Measurements from ENCODE around the gene PTPN4.

PTPN4 gene

DNA sequence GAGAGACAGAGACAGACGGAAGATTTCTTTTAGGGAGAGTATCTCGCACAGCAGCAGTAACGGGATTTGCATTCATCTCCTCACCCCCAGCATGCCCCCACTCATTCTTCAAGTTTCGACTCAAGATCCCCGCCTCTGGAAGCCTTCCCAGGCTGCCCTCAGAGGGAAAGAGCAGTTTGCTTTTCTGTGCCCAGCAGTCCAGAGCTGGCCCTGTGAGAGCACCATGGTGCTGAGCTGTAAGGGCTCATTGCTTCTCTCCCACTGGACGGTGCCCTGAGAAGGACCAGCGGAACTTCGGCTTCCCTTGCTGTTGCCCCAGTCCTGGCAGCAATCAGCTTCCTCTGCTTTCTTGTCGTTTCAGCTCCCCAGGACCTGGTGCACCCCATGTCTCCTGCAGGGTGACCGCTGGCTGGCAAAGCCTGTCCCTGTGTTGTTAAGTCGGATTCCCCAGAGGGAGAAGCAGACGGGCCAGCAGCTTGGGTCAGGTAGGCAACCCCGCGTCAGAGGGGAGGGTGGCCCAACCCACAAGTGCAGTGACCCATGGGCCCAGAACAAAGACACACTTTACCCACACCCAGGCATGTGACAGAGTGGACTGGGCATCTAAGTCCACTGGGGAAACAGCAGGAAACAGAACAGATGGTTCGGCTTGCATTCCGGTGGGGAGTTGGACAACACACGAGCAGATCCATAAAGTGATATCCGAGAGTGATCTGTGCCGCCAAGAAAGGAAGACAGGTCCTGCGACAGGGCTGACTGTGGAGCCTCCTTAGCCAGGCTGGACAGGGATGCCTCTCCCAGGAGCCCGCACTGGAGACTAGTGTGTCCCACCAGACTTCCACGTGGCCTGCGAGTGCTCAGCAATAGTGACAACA is 44.1 kb upstream of the PTPN4 start:
- ChIA-PET CTCF (interaction anchor here (2.0 kb wide), 1 partner anchor 111 kb away, joined by 4 read pairs; no protein-coding TSS in a partner anchor), POLR2A (no interaction called here)
- H3K4me3 ChIP-seq (ENCODE audit: control insufficient read depth in 1 of 7, extremely low read depth in 1 of 7, insufficient read depth in 4 of 7, low read depth in 2 of 7, low read length in 6 of 7), result no peak overlapping the region
- 94% methylated on average over 22 of the region's 23 CpGs for WGBS (ENCODE audit: insufficient coverage)
- no peak for DNase-seq
- no peaks in the 10 kb centered on the region for H3K9me3 ChIP-seq (ENCODE audit: control extremely low read depth in 1 of 5, control insufficient read depth in 4 of 5, insufficient read depth in 2 of 5, low read depth in 1 of 5, low read length in 4 of 5)
- no peak overlapping the region for H3K27ac ChIP-seq (ENCODE audit: insufficient read depth in 1 of 2, low read depth in 1 of 2, low read length in 2 of 2, poor library complexity in 1 of 2, severe bottlenecking in 2 of 2)
- H3K4me1 ChIP-seq (ENCODE audit: control extremely low read depth in 1 of 4, control insufficient read depth in 4 of 4, insufficient read depth in 4 of 4, low read length in 3 of 4), result no peaks in the 10 kb centered on the region
- peaks cover 0 to 11% (median 0%) of the 10 kb centered on the region in 5 experiments for H3K27me3 ChIP-seq (replicated peaks in 2 of 5; ENCODE audit: control insufficient read depth in 4 of 5, insufficient read depth in 5 of 5, low read length in 4 of 5)
- H3K36me3 ChIP-seq (ENCODE audit: control insufficient read depth in 4 of 4, insufficient read depth in 4 of 4, low read length in 3 of 4), result no peaks in the 10 kb centered on the region

DNA sequence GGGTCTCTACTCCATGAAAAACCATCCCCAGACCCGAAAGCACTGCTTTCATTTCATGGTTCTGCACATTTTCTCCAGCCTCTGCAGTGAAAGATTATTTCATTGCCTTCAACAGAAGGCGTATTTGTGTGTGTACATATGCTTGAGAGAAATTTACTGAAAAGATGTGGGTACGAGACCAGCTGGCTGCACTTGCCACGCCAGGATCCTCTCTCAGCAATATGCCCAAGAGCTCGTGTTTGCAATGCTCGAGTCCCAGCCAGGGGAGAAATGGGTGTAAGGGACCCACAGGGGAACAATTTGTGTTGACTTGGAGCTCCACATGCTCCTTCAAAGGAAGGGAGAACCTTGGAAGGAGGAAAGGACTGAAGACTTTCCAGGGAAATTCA is 43.4 kb upstream of the PTPN4 start:
- no peaks in the 10 kb centered on the region for H3K36me3 ChIP-seq (ENCODE audit: control insufficient read depth in 4 of 4, insufficient read depth in 4 of 4, low read length in 3 of 4)
- no peak overlapping the region for H3K27ac ChIP-seq (ENCODE audit: insufficient read depth in 1 of 2, low read depth in 1 of 2, low read length in 2 of 2, poor library complexity in 1 of 2, severe bottlenecking in 2 of 2)
- peaks cover 0 to 6% (median 0%) of the 10 kb centered on the region in 5 experiments for H3K9me3 ChIP-seq (ENCODE audit: control extremely low read depth in 1 of 5, control insufficient read depth in 4 of 5, insufficient read depth in 2 of 5, low read depth in 1 of 5, low read length in 4 of 5)
- 97% methylated on average over 6 of the region's 6 CpGs for whole genome bisulfite sequencing (ENCODE audit: insufficient coverage)
- no peaks in the 10 kb centered on the region for H3K4me1 ChIP-seq (ENCODE audit: control extremely low read depth in 1 of 4, control insufficient read depth in 4 of 4, insufficient read depth in 4 of 4, low read length in 3 of 4)
- ChIA-PET POLR2A (no interaction called here), CTCF (no interaction called here)
- peaks cover 0 to 11% (median 0%) of the 10 kb centered on the region in 5 experiments for H3K27me3 ChIP-seq (replicated peaks in 2 of 5; ENCODE audit: control insufficient read depth in 4 of 5, insufficient read depth in 5 of 5, low read length in 4 of 5)
- no peak overlapping the region for H3K4me3 ChIP-seq (ENCODE audit: control insufficient read depth in 1 of 7, extremely low read depth in 1 of 7, insufficient read depth in 4 of 7, low read depth in 2 of 7, low read length in 6 of 7)
- DNase-seq, result no peak

GRCh38 chr2:119718501-119719260 is 41.0 kb upstream of the PTPN4 start:
- 94% methylated on average over 7 of the region's 12 CpGs for WGBS (ENCODE audit: insufficient coverage)
- Histone ChIP-seq H3K4me3 (ENCODE audit: control insufficient read depth in 1 of 7, extremely low read depth in 1 of 7, insufficient read depth in 4 of 7, low read depth in 2 of 7, low read length in 6 of 7) (no peak overlapping the region), H3K27ac (ENCODE audit: insufficient read depth in 1 of 2, low read depth in 1 of 2, low read length in 2 of 2, poor library complexity in 1 of 2, severe bottlenecking in 2 of 2) (no peak overlapping the region), H3K36me3 (ENCODE audit: control insufficient read depth in 4 of 4, insufficient read depth in 4 of 4, low read length in 3 of 4) (no peaks in the 10 kb centered on the region), H3K4me1 (ENCODE audit: control extremely low read depth in 1 of 4, control insufficient read depth in 4 of 4, insufficient read depth in 4 of 4, low read length in 3 of 4) (no peaks in the 10 kb centered on the region), H3K27me3 (replicated peaks in 2 of 5; ENCODE audit: control insufficient read depth in 4 of 5, insufficient read depth in 5 of 5, low read length in 4 of 5) (peaks cover 0 to 13% (median 0%) of the 10 kb centered on the region in 5 experiments), H3K9me3 (ENCODE audit: control extremely low read depth in 1 of 5, control insufficient read depth in 4 of 5, insufficient read depth in 2 of 5, low read depth in 1 of 5, low read length in 4 of 5) (peaks cover 0 to 8% (median 0%) of the 10 kb centered on the region in 5 experiments)
- DNase-seq, result no peak
- CTCF ChIA-PET, result interaction anchor here (0.5 to 1.9 kb wide), 4 partner anchors 10 to 106 kb away, joined by 3 to 7 read pairs (median 3); no protein-coding TSS in a partner anchor
- POLR2A ChIA-PET, result no interaction called here

DNA sequence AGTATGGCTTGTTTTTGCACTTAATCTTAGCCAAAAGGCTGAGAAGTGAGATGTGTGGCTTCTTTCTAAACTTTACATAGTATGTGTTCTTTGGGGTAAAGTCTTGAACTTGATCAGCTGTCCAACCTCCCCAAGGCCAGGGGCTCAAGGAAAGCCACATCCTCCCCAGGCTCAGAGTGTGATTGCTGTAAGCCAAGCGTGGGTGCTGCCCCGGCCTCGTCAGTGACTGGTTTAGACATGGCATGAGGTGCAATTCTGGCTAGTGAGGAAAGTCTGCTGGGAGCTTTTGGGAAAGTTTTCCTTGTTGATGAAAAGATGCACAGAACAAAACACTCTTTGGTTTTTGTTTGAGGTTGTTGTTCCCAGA is 40.5 kb upstream of the PTPN4 start:
- Histone ChIP-seq H3K27me3 (replicated peaks in 2 of 5; ENCODE audit: control insufficient read depth in 4 of 5, insufficient read depth in 5 of 5, low read length in 4 of 5) (peaks cover 0 to 13% (median 0%) of the 10 kb centered on the region in 5 experiments), H3K27ac (ENCODE audit: insufficient read depth in 1 of 2, low read depth in 1 of 2, low read length in 2 of 2, poor library complexity in 1 of 2, severe bottlenecking in 2 of 2) (no peak overlapping the region), H3K36me3 (ENCODE audit: control insufficient read depth in 4 of 4, insufficient read depth in 4 of 4, low read length in 3 of 4) (no peaks in the 10 kb centered on the region), H3K9me3 (ENCODE audit: control extremely low read depth in 1 of 5, control insufficient read depth in 4 of 5, insufficient read depth in 2 of 5, low read depth in 1 of 5, low read length in 4 of 5) (peaks cover 0 to 8% (median 0%) of the 10 kb centered on the region in 5 experiments), H3K4me1 (ENCODE audit: control extremely low read depth in 1 of 4, control insufficient read depth in 4 of 4, insufficient read depth in 4 of 4, low read length in 3 of 4) (no peaks in the 10 kb centered on the region), H3K4me3 (ENCODE audit: control insufficient read depth in 1 of 7, extremely low read depth in 1 of 7, insufficient read depth in 4 of 7, low read depth in 2 of 7, low read length in 6 of 7) (no peak overlapping the region)
- no peak for DNase-seq
- 100% methylated on average over 3 of the region's 3 CpGs for WGBS (ENCODE audit: insufficient coverage)
- ChIA-PET CTCF (interaction anchor here (1.0 to 1.9 kb wide), 2 partner anchors 16 to 105 kb away, joined by 3 to 7 read pairs; no protein-coding TSS in a partner anchor), POLR2A (no interaction called here)

GRCh38 chr2:119721043-119721442 is 38.7 kb upstream of the PTPN4 start:
- H3K4me3 ChIP-seq (ENCODE audit: control insufficient read depth in 1 of 7, extremely low read depth in 1 of 7, insufficient read depth in 4 of 7, low read depth in 2 of 7, low read length in 6 of 7), result no peak overlapping the region
- ChIA-PET POLR2A (interaction anchor here (0.6 kb wide), 1 partner anchor 142 kb away, joined by 3 read pairs; no protein-coding TSS in a partner anchor), CTCF (interaction anchor here (0.8 to 2.1 kb wide), 3 partner anchors 8 to 455 kb away, joined by 3 to 5 read pairs (median 4); no protein-coding TSS in a partner anchor)
- no peak for DNase-seq
- WGBS (ENCODE audit: insufficient coverage), result 86% methylated on average over 1 of the region's 1 CpG
- H3K27me3 ChIP-seq (replicated peaks in 2 of 5; ENCODE audit: control insufficient read depth in 4 of 5, insufficient read depth in 5 of 5, low read length in 4 of 5), result peaks cover 0 to 18% (median 0%) of the 10 kb centered on the region in 5 experiments
- H3K9me3 ChIP-seq (ENCODE audit: control extremely low read depth in 1 of 5, control insufficient read depth in 4 of 5, insufficient read depth in 2 of 5, low read depth in 1 of 5, low read length in 4 of 5), result peaks cover 0 to 8% (median 0%) of the 10 kb centered on the region in 5 experiments
- H3K4me1 ChIP-seq (ENCODE audit: control extremely low read depth in 1 of 4, control insufficient read depth in 4 of 4, insufficient read depth in 4 of 4, low read length in 3 of 4), result no peaks in the 10 kb centered on the region
- no peak overlapping the region for H3K27ac ChIP-seq (ENCODE audit: insufficient read depth in 1 of 2, low read depth in 1 of 2, low read length in 2 of 2, poor library complexity in 1 of 2, severe bottlenecking in 2 of 2)
- H3K36me3 ChIP-seq (ENCODE audit: control insufficient read depth in 4 of 4, insufficient read depth in 4 of 4, low read length in 3 of 4), result no peaks in the 10 kb centered on the region

GRCh38 chr2:119721462-119721861 is 38.3 kb upstream of the PTPN4 start:
- Histone ChIP-seq H3K4me1 (ENCODE audit: control extremely low read depth in 1 of 4, control insufficient read depth in 4 of 4, insufficient read depth in 4 of 4, low read length in 3 of 4) (no peaks in the 10 kb centered on the region), H3K36me3 (ENCODE audit: control insufficient read depth in 4 of 4, insufficient read depth in 4 of 4, low read length in 3 of 4) (no peaks in the 10 kb centered on the region), H3K9me3 (ENCODE audit: control extremely low read depth in 1 of 5, control insufficient read depth in 4 of 5, insufficient read depth in 2 of 5, low read depth in 1 of 5, low read length in 4 of 5) (peaks cover 0 to 8% (median 0%) of the 10 kb centered on the region in 5 experiments), H3K4me3 (ENCODE audit: control insufficient read depth in 1 of 7, extremely low read depth in 1 of 7, insufficient read depth in 4 of 7, low read depth in 2 of 7, low read length in 6 of 7) (no peak overlapping the region), H3K27ac (ENCODE audit: insufficient read depth in 1 of 2, low read depth in 1 of 2, low read length in 2 of 2, poor library complexity in 1 of 2, severe bottlenecking in 2 of 2) (no peak overlapping the region), H3K27me3 (replicated peaks in 2 of 5; ENCODE audit: control insufficient read depth in 4 of 5, insufficient read depth in 5 of 5, low read length in 4 of 5) (peaks cover 0 to 17% (median 0%) of the 10 kb centered on the region in 5 experiments)
- ChIA-PET CTCF (interaction anchor here (0.8 to 2.1 kb wide), 3 partner anchors 9 to 455 kb away, joined by 3 to 5 read pairs (median 4); no protein-coding TSS in a partner anchor), POLR2A (interaction anchor here (0.6 kb wide), 1 partner anchor 142 kb away, joined by 3 read pairs; no protein-coding TSS in a partner anchor)
- 94% methylated on average over 5 of the region's 5 CpGs for WGBS (ENCODE audit: insufficient coverage)
- no peak for DNase-seq
